IPS-NIHi11 (cell line): ENCODE data around the gene DPP4.
"Not testable (repeated sequence)": the region's sequence is repeated elsewhere in the genome, so short reads cannot be mapped to it uniquely, and the experiment has no call there.

Source experiments
- DNase-seq: peaks from one replicate; pipeline ENCODE4 v3.0.0; 2012; ENCODE audit warnings: mixed read lengths, low spot score

The DPP4 gene

GRCh38 chr2:161956738-161957137 is 117.3 kb downstream of the DPP4 start:
- DNase-seq: no peak

- DNase-seq: no peak
These were observed 118.8 kb downstream of the DPP4 start for GRCh38 chr2:161955211-161955610.

- DNase-seq: no peak
These were observed 119.9 kb downstream of the DPP4 start for GRCh38 chr2:161954103-161954502.

GRCh38 chr2:161953367-161953766 is 120.6 kb downstream of the DPP4 start:
- not testable (repeated sequence) for DNase-seq

- DNase-seq: no peak
These were observed 121.2 kb downstream of the DPP4 start for GRCh38 chr2:161952783-161953191.

- no peak for DNase-seq
These were observed 126.2 kb downstream of the DPP4 start for GRCh38 chr2:161947836-161948235.

- no peak for DNase-seq
These were observed 126.6 kb downstream of the DPP4 start for GRCh38 chr2:161947406-161947805.

- DNase-seq: no peak
These were observed 127.4 kb downstream of the DPP4 start for GRCh38 chr2:161946489-161947107.

- DNase-seq: no peak
These were observed 131.0 kb downstream of the DPP4 start for GRCh38 chr2:161943011-161943410.
